Endothelial cell of umbilical vein (primary cell): ENCODE results near the gene ZC3H14. TPM values are rescaled to one million over a fixed set of nuclear protein-coding genes. Genes with fewer than 3 reads are reported as not detected.
A peak's percentile ranks its signal among the peaks of the same experiment; 100 is the strongest.

Experiments
- BruUV-seq: library from RNA; stranded (reverse); fragments of 400-500 nt; replicated peaks from 2 replicates; lab custom pipeline; 2021; lab: Mats Ljungman, UMichigan
- CTCF ChIA-PET: fragments of 300-600, 350-600 bp; sonication (Branson Sonifier 250); formaldehyde crosslinking; loops from one replicate; lab custom pipeline; 2021; ENCODE audit warnings: antibody characterized with exemption, inconsistent platforms; lab: Charles Lee
- POLR2A ChIA-PET: fragments of 300-600, 350-600 bp; sonication (Branson Sonifier 250); formaldehyde crosslinking; loops from one replicate; lab custom pipeline; 2021; ENCODE audit warnings: antibody characterized with exemption, inconsistent platforms; lab: Charles Lee
- DNase-seq: peaks from one replicate; pipeline ENCODE4 v3.0.0-alpha.2; 2011; ENCODE audit warnings: low read depth, low spot score
- FAIRE-seq: peaks from 2 replicates; lab custom pipeline; 2011; peaks lifted over from hg19 to GRCh38; lab: Jason Lieb, UNC
- H2AFZ ChIP-seq: 2 replicates; pipeline ENCODE4 v1.6.0; 2012; ENCODE audit warnings: low read depth, low read length, control low read depth, inconsistent platforms
- H3K27ac ChIP-seq: 2 replicates; pipeline ENCODE4 v1.5.1; 2011; ENCODE audit warnings: low read depth, mild to moderate bottlenecking, control low read depth, low read length, moderate library complexity; ENCODE audit not compliant: insufficient read depth
- H3K27me3 ChIP-seq, 2 experiments: 2 replicates each; pipeline versions ENCODE4 v1.6.0 to v1.6.1; 2011; ENCODE audit warnings: low read length in 2 of 2, mixed read lengths in 1 of 2; ENCODE audit not compliant: control insufficient read depth in 2 of 2, insufficient read depth in 2 of 2
- H3K36me3 ChIP-seq, 2 experiments: 2 replicates in 1 of 2; 3 replicates in 1 of 2; pipeline ENCODE4 v1.5.1; 2011; ENCODE audit warnings: low read length in 2 of 2, mild to moderate bottlenecking in 1 of 2, moderate library complexity in 1 of 2; ENCODE audit not compliant: control insufficient read depth in 2 of 2, insufficient read depth in 2 of 2; ENCODE audit errors: extremely low read depth in 1 of 2
- H3K4me1 ChIP-seq: 3 replicates; pipeline ENCODE4 v1.5.1; 2011; ENCODE audit warnings: mild to moderate bottlenecking, low read length; ENCODE audit not compliant: control insufficient read depth, insufficient read depth; ENCODE audit errors: extremely low read depth
- H3K4me2 ChIP-seq: 2 replicates; pipeline ENCODE4 v1.6.1; 2011; ENCODE audit warnings: low read length, control low read depth, mixed read lengths; ENCODE audit not compliant: insufficient read depth
- H3K4me3 ChIP-seq, 3 experiments: fragments of 200-600 bp in 1 of 3; sonication (generic), shearing (Covaris generic) in 1 of 3; replicated peaks in 1 of 3; 2 replicates each; pipeline ENCODE4 v1.5.1; 2011 to 2016; ENCODE audit warnings: control low read depth in 3 of 3, low read length in 3 of 3, mild to moderate bottlenecking in 2 of 3, inconsistent platforms in 1 of 3, low read depth in 1 of 3, moderate library complexity in 1 of 3; ENCODE audit not compliant: insufficient read depth in 1 of 3
- H3K79me2 ChIP-seq: 2 replicates; pipeline ENCODE4 v1.6.0; 2012; ENCODE audit warnings: low read length, inconsistent platforms; ENCODE audit not compliant: control insufficient read depth, insufficient read depth
- H3K9ac ChIP-seq: replicated peaks from 2 replicates; pipeline ENCODE3; 2011; ENCODE audit warnings: low read length, control low read depth; ENCODE audit not compliant: insufficient read depth; ENCODE audit errors: extremely low read depth
- H3K9me1 ChIP-seq: replicated peaks from 3 replicates; pipeline ENCODE4 v1.6.0; 2011; ENCODE audit warnings: mild to moderate bottlenecking, low read length; ENCODE audit not compliant: control insufficient read depth, insufficient read depth; ENCODE audit errors: extremely low read depth
- H3K9me3 ChIP-seq: replicated peaks from 2 replicates; pipeline ENCODE4 v1.5.1; 2012; ENCODE audit warnings: low read length, inconsistent platforms; ENCODE audit not compliant: control insufficient read depth, insufficient read depth
- H4K20me1 ChIP-seq: replicated peaks from 2 replicates; pipeline ENCODE3; 2011; ENCODE audit warnings: mild to moderate bottlenecking, low read length; ENCODE audit not compliant: control insufficient read depth, insufficient read depth; ENCODE audit errors: extremely low read depth
- CTCF ChIP-seq, 2 donors: IDR thresholded peaks; 1 replicate in 1 of 2; 2 replicates in 1 of 2; pipeline ENCODE4 v1.5.1; 2011; ENCODE audit warnings: low read length in 2 of 2, mild to moderate bottlenecking in 2 of 2, moderate library complexity in 2 of 2, control low read depth in 1 of 2, inconsistent platforms in 1 of 2, low read depth in 1 of 2; ENCODE audit not compliant: insufficient read depth in 1 of 2; ENCODE audit errors: extremely low read depth in 1 of 2
- EZH2 ChIP-seq: IDR thresholded peaks from 2 replicates; pipeline ENCODE4 v1.6.1; 2012; ENCODE audit warnings: borderline replicate concordance, low read depth, mild to moderate bottlenecking, moderate library complexity, low read length, inconsistent platforms; ENCODE audit not compliant: severe bottlenecking
- FOS ChIP-seq: IDR thresholded peaks from 2 replicates; pipeline ENCODE4 v1.6.1; 2011; ENCODE audit warnings: mild to moderate bottlenecking, low read length, moderate library complexity, borderline replicate concordance; ENCODE audit not compliant: insufficient read depth
- GATA2 ChIP-seq: IDR thresholded peaks from 2 replicates; pipeline ENCODE4 v1.7.0; 2011; ENCODE audit warnings: low read depth, mild to moderate bottlenecking, moderate library complexity, mixed read lengths, low read length; ENCODE audit not compliant: insufficient read length, insufficient read depth
- JUN ChIP-seq: IDR thresholded peaks from 2 replicates; pipeline ENCODE4 v1.6.1; 2011; ENCODE audit warnings: borderline replicate concordance, low read depth; ENCODE audit not compliant: insufficient read length, insufficient read depth
- MAX ChIP-seq: IDR thresholded peaks from 2 replicates; pipeline ENCODE4 v1.6.1; 2011; ENCODE audit not compliant: insufficient read depth, insufficient read length
- MYC ChIP-seq: IDR thresholded peaks from one replicate; pipeline ENCODE4 v1.6.1; 2011; ENCODE audit warnings: mild to moderate bottlenecking, low read depth, low read length
- POLR2A ChIP-seq: IDR thresholded peaks from 2 replicates; pipeline ENCODE4 v1.6.1; 2012; ENCODE audit warnings: low read depth, mild to moderate bottlenecking, control low read depth, low read length
- dilution Hi-C: fragments of 300-500 bp; cut with MboI; formaldehyde crosslinking; loops from one replicate; pipeline ENCODE4 v1.15.0; 2019; ENCODE audit warnings: low sequenced_read_pairs; ENCODE audit not compliant: extremely low pct_ligation_motif_present
- intact Hi-C: fragments of 100-400 bp; cut with micrococcal nuclease; formaldehyde crosslinking; loops from one replicate; pipeline ENCODE4 v1.10.0; 2022
- polyA plus RNA-seq, 4 experiments: library from polyadenylated mRNA; depleted of rRNA in 3 of 4; stranded (reverse) in 3 of 4; unstranded in 1 of 4; fragments of >200 nt; gene quantifications; 2 replicates each; pipeline versions ENCODE4 v1.2.1 to v1.2.3, GENCODE V29; 2011 to 2012; ENCODE audit warnings: missing spikeins in 1 of 4
- total RNA-seq: library from RNA; stranded (reverse); gene quantifications from 2 replicates; pipeline ENCODE4 v1.2.3, GENCODE V29; 2021

Gene ZC3H14
- total and polyA plus RNA-seq, 2 donors (not counting 3 experiments of a cell fraction or from before 2014, with no cell fraction given): 61.2 to 61.8 TPM

- Histone ChIP-seq H3K9me1 (no peaks in the 10 kb centered on the region), H4K20me1 (peaks cover 3% of the 10 kb centered on the region), H2AFZ (no peak overlapping the region), H3K9me3 (no peaks in the 10 kb centered on the region), H3K79me2 (peaks cover 15% of the 10 kb centered on the region), H3K4me3 (no peak overlapping the region), H3K4me1 (peaks cover 25% of the 10 kb centered on the region), H3K27ac (no peak overlapping the region), H3K4me2 (no peak overlapping the region), H3K9ac (no peak overlapping the region), H3K36me3 (peaks cover 0 to 2% of the 10 kb centered on the region in 2 experiments), H3K27me3 (no peaks in the 10 kb centered on the region)
- intact Hi-C loops: loop anchor here (1.0 to 10.0 kb wide), 8 partner anchors 52 to 613 kb away; partner anchors contain the start of genes EML5 and GALC
- no TSS peak for BruUV-seq
- dilution Hi-C loops: no loop called here
- no peak for TF ChIP-seq EZH2
- TF ChIP-seq POLR2A: no peak
- TF ChIP-seq CTCF (IDR thresholded peaks at IDR 0.05; ENCODE audit: extremely low read depth in 1 of 2, insufficient read depth in 1 of 2, low read depth in 1 of 2, low read length in 2 of 2): peak in 1 of 2 donors; percentile 12
- TF ChIP-seq JUN: no peak
- POLR2A ChIA-PET: no interaction called here
- DNase-seq (no peak), FAIRE-seq (no peak)
- CTCF ChIA-PET: interaction anchor here (0.7 to 2.0 kb wide), 8 partner anchors 28 to 614 kb away, joined by 3 to 30 read pairs (median 4); no protein-coding TSS in a partner anchor
Observed at GRCh38 chr14:88559852-88560251, 3.0 kb upstream of the ZC3H14 start.

- FAIRE-seq (no peak), DNase-seq (no peak)
- CTCF ChIA-PET: interaction anchor here (1.0 to 1.5 kb wide), 2 partner anchors 10 to 61 kb away, joined by 3 to 7 read pairs; no protein-coding TSS in a partner anchor
- Histone ChIP-seq H3K9me1 (no peaks in the 10 kb centered on the region), H3K9ac (peak overlapping the region; percentile 87), H3K27ac (peak overlapping the region; percentile 19), H3K4me2 (peak overlapping the region; percentile 84), H3K9me3 (no peaks in the 10 kb centered on the region), H4K20me1 (peaks cover 3% of the 10 kb centered on the region), H3K79me2 (peaks cover 21% of the 10 kb centered on the region), H3K36me3 (peaks cover 0 to 2% of the 10 kb centered on the region in 2 experiments), H3K4me3 (peak overlapping the region; percentile 77 to 96 (median 86)), H3K4me1 (peaks cover 14% of the 10 kb centered on the region), H2AFZ (peak overlapping the region; percentile 78), H3K27me3 (no peaks in the 10 kb centered on the region)
- BruUV-seq: no TSS peak
- TF ChIP-seq EZH2 (no peak), GATA2 (peak; percentile 38), MAX (no peak), POLR2A (no peak), CTCF (IDR thresholded peaks at IDR 0.05; ENCODE audit: extremely low read depth in 1 of 2, insufficient read depth in 1 of 2, low read depth in 1 of 2, low read length in 2 of 2) (no peak), MYC (no peak), FOS (no peak)
- intact Hi-C loops (loop anchor here (5.0 kb wide), 4 partner anchors 50 to 615 kb away; partner anchors contain the start of gene GALC), dilution Hi-C loops (no loop called here)
- POLR2A ChIA-PET: no interaction called here
Observed at GRCh38 chr14:88562532-88562830, 356 bp upstream of the ZC3H14 start.
